K562 (cell line): Measurements from ENCODE around the gene SMG6.

ENCODE experiments used
- EP300 ChIP-seq: IDR thresholded peaks from 2 replicates; pipeline ENCODE4 v1.6.1; 2012; ENCODE audit warnings: low read length, improper control_type of control experiment
- IFI16 ChIP-seq: fragments of 250-450 bp; sonication (Bioruptor Pico); IDR thresholded peaks from 2 replicates; pipeline ENCODE4 v2.1.2; 2022; ENCODE audit warnings: mild to moderate bottlenecking, inconsistent platforms
- KDM5B ChIP-seq: fragments of 200-600 bp; sonication (generic); IDR thresholded peaks from 2 replicates; pipeline ENCODE4 v1.6.1; 2012; ENCODE audit warnings: low read depth, mild to moderate bottlenecking, moderate library complexity, low read length, control low read depth, inconsistent platforms; ENCODE audit not compliant: insufficient replicate concordance
- RBM17 ChIP-seq: fragments of 200-400 bp; formaldehyde crosslinking; IDR thresholded peaks from 2 replicates; pipeline ENCODE4 v1.6.1; 2017; ENCODE audit warnings: low read depth, mild to moderate bottlenecking, low read length, borderline replicate concordance
- SREBF2 ChIP-seq: sonication (generic); formaldehyde crosslinking; IDR thresholded peaks from 2 replicates; pipeline ENCODE4 v1.4.0; 2020; ENCODE audit warnings: mild to moderate bottlenecking, missing genetic modification reagents
- ZNF263 ChIP-seq: sonication (generic); formaldehyde crosslinking; IDR thresholded peaks from 2 replicates; pipeline ENCODE4 v1.8.0; 2022; ENCODE audit warnings: mild to moderate bottlenecking, missing genetic modification reagents, borderline replicate concordance
- ZNF311 ChIP-seq: fragments of 250-450 bp; sonication (Bioruptor Pico); IDR thresholded peaks from 2 replicates; pipeline ENCODE4 v1.4.0; 2020; ENCODE audit warnings: mild to moderate bottlenecking, moderate library complexity
- TF ChIP-seq, protein P1 (sequence below): sonication (generic); formaldehyde crosslinking; IDR thresholded peaks from 2 replicates; pipeline ENCODE4 v1.8.1; 2022; ENCODE audit warnings: missing genetic modification reagents
- TF ChIP-seq, protein P2 (sequence below): sonication (generic); formaldehyde crosslinking; IDR thresholded peaks from 2 replicates; pipeline ENCODE4 v1.9.0; 2022; ENCODE audit warnings: mild to moderate bottlenecking, missing genetic modification reagents

DNA sequence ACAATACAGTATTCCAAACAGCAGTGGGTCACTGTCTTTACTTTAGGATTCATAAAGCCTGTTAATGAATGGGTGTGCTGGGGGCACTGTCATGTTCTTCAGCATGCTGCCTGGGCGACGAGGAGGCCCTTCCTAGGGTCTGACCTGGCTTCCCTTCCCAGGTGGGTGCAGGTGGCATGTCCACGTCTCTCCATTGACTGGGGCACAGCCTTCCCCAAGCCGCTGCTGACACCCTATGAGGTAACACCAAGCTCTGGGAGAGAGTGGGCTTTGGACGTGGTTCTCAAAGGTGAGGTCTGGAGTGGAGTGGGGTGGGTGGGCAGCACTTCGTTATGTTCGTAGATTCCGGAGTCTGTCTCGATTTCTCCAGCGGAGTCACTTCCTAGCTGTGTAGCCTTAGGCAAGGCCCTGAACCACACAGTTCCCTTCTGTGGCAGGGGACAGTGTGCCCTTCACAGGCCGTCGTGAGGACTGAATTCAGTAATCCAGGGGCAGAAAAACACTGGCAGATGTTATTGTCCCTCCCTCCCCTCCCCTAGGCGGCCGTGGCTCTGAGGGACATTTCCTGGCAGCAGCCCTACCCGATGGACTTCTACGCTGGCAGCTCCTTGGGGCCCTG is 262.5 kb downstream of the SMG6 start:
- TF ChIP-seq RBM17, result no peak
- TF ChIP-seq KDM5B, result no peak
- TF ChIP-seq, protein P1, sequence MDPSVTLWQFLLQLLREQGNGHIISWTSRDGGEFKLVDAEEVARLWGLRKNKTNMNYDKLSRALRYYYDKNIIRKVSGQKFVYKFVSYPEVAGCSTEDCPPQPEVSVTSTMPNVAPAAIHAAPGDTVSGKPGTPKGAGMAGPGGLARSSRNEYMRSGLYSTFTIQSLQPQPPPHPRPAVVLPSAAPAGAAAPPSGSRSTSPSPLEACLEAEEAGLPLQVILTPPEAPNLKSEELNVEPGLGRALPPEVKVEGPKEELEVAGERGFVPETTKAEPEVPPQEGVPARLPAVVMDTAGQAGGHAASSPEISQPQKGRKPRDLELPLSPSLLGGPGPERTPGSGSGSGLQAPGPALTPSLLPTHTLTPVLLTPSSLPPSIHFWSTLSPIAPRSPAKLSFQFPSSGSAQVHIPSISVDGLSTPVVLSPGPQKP (CRISPR knock-in tag), result no peak
- TF ChIP-seq IFI16, result no peak
- TF ChIP-seq, protein P2, sequence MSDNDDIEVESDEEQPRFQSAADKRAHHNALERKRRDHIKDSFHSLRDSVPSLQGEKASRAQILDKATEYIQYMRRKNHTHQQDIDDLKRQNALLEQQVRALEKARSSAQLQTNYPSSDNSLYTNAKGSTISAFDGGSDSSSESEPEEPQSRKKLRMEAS (CRISPR knock-in tag), result no peak
- no peak for TF ChIP-seq ZNF311 (CRISPR knock-in tag)
- TF ChIP-seq SREBF2 (CRISPR knock-in tag), result no peak
- TF ChIP-seq EP300, result no peak
- no peak for TF ChIP-seq ZNF263 (CRISPR knock-in tag)
